Large intestine (tissue), 3 donors: ENCODE measurements around the gene CORT. TPM values are rescaled to one million over a fixed set of nuclear protein-coding genes. Genes with fewer than 3 reads are reported as not detected.
"Not testable (repeated sequence)": the region's sequence is repeated elsewhere in the genome, so short reads cannot be mapped to it uniquely, and the experiment has no call there.

Source experiments
- DNase-seq, 2 donors: peaks; one replicate each; pipeline versions ENCODE4 v3.0.0 to v3.0.0-alpha.2; 2013
- H3K27ac ChIP-seq: one replicate; pipeline ENCODE4 v1.5.1; 2013; ENCODE audit warnings: low read length
- H3K27me3 ChIP-seq: 2 replicates; pipeline ENCODE4 v1.6.1; 2013; ENCODE audit warnings: low read length; ENCODE audit not compliant: control insufficient read depth, insufficient read depth
- H3K36me3 ChIP-seq: 2 replicates; pipeline ENCODE4 v1.6.1; 2013; ENCODE audit warnings: low read length; ENCODE audit not compliant: control insufficient read depth, insufficient read depth
- H3K4me1 ChIP-seq: one replicate; pipeline ENCODE4 v1.6.1; 2013; ENCODE audit warnings: low read length; ENCODE audit not compliant: control insufficient read depth, insufficient read depth
- H3K4me3 ChIP-seq: one replicate; pipeline ENCODE4 v1.5.1; 2013; ENCODE audit warnings: low read length
- H3K9me3 ChIP-seq: one replicate; pipeline ENCODE4 v1.6.1; 2013; ENCODE audit warnings: mild to moderate bottlenecking, low read depth, low read length, moderate library complexity; ENCODE audit not compliant: control insufficient read depth
- WGBS: methylation state at CpG from one replicate; pipeline ENCODE4 v1.1.5; 2013; ENCODE audit warnings: low lambda C conversion rate; ENCODE audit not compliant: insufficient coverage; 5-methylcytosine and 5-hydroxymethylcytosine counted together
- polyA plus RNA-seq: library from polyadenylated mRNA; unstranded; fragments of 120-200 nt; gene quantifications from one replicate; pipeline ENCODE4 v1.2.1, GENCODE V29; 2013

CORT gene
- polyA plus RNA-seq, 1 donor, result 1.2 TPM

- Histone ChIP-seq H3K4me3 (no peak overlapping the region), H3K4me1 (peaks cover 3% of the 10 kb centered on the region), H3K36me3 (no peaks in the 10 kb centered on the region), H3K27ac (no peak overlapping the region), H3K27me3 (no peaks in the 10 kb centered on the region), H3K9me3 (peaks cover 7% of the 10 kb centered on the region)
- DNase-seq, result no peak
- WGBS, result no CpG with 5 or more reads among the region's 5 CpGs
Measured at GRCh38 chr1:10456048-10456447, 6.2 kb downstream of the CORT start.

GRCh38 chr1:10456661-10457060, 6.8 kb downstream of the CORT start:
- Histone ChIP-seq H3K36me3 (peaks cover 6% of the 10 kb centered on the region), H3K27me3 (no peaks in the 10 kb centered on the region), H3K9me3 (peaks cover 7% of the 10 kb centered on the region), H3K4me3 (no peak overlapping the region), H3K4me1 (peaks cover 3% of the 10 kb centered on the region), H3K27ac (no peak overlapping the region)
- WGBS, result no CpG with 5 or more reads among the region's 7 CpGs
- no peak for DNase-seq

- WGBS, result no CpG with 5 or more reads among the region's 7 CpGs
- not testable (repeated sequence) for DNase-seq, H3K27me3 ChIP-seq, H3K4me1 ChIP-seq, H3K4me3 ChIP-seq, H3K27ac ChIP-seq, H3K9me3 ChIP-seq
- peaks cover 10% of the 10 kb centered on the region for H3K36me3 ChIP-seq
Measured at GRCh38 chr1:10457462-10457861, 7.6 kb downstream of the CORT start.

- DNase-seq, result no peak
- Histone ChIP-seq H3K9me3 (peaks cover 7% of the 10 kb centered on the region), H3K27me3 (no peaks in the 10 kb centered on the region), H3K4me3 (no peak overlapping the region), H3K36me3 (peaks cover 14% of the 10 kb centered on the region), H3K27ac (no peak overlapping the region), H3K4me1 (peaks cover 3% of the 10 kb centered on the region)
- WGBS, result 100% methylated on average over 1 of the region's 9 CpGs
Measured at GRCh38 chr1:10457875-10458274, 8.0 kb downstream of the CORT start.

GRCh38 chr1:10459184-10459583, 9.4 kb downstream of the CORT start:
- peaks cover 7% of the 10 kb centered on the region for H3K9me3 ChIP-seq
- WGBS, result no CpG with 5 or more reads among the region's 3 CpGs

GRCh38 chr1:10467078-10467477, 17.2 kb downstream of the CORT start:
- Histone ChIP-seq H3K36me3 (peaks cover 60% of the 10 kb centered on the region), H3K4me3 (no peak overlapping the region), H3K9me3 (no peaks in the 10 kb centered on the region), H3K27me3 (no peaks in the 10 kb centered on the region), H3K27ac (no peak overlapping the region), H3K4me1 (peaks cover 4% of the 10 kb centered on the region)
- no peak for DNase-seq
- WGBS, result 100% methylated on average over 1 of the region's 2 CpGs

More at GRCh38 chr1:10459184-10459583, 9.4 kb downstream of the CORT start:
- peaks cover 21% of the 10 kb centered on the region for H3K36me3 ChIP-seq
- peaks cover 3% of the 10 kb centered on the region for H3K4me1 ChIP-seq
- peak; percentile 87 to 89 for DNase-seq
- peak overlapping the region; percentile 63 for H3K27ac ChIP-seq
- H3K27me3 ChIP-seq, result no peaks in the 10 kb centered on the region
- H3K4me3 ChIP-seq, result no peak overlapping the region

GRCh38 chr1:10470043-10470442, 20.2 kb downstream of the CORT start:
- Histone ChIP-seq H3K27me3 (no peaks in the 10 kb centered on the region), H3K9me3 (no peaks in the 10 kb centered on the region), H3K4me3 (no peak overlapping the region), H3K4me1 (peaks cover 6% of the 10 kb centered on the region), H3K36me3 (peaks cover 38% of the 10 kb centered on the region), H3K27ac (no peak overlapping the region)
- WGBS, result 96% methylated on average over 4 of the region's 4 CpGs
- DNase-seq, result no peak

GRCh38 chr1:10471411-10472219, 21.8 kb downstream of the CORT start:
- peak overlapping the region; percentile 51 for H3K27ac ChIP-seq
- peaks cover 25% of the 10 kb centered on the region for H3K36me3 ChIP-seq
- no CpG with 5 or more reads among the region's 23 CpGs for WGBS
- no peaks in the 10 kb centered on the region for H3K9me3 ChIP-seq
- DNase-seq, result no peak
- peaks cover 11% of the 10 kb centered on the region for H3K4me1 ChIP-seq
- no peaks in the 10 kb centered on the region for H3K27me3 ChIP-seq
- peak overlapping the region; percentile 71 for H3K4me3 ChIP-seq

GRCh38 chr1:10472220-10473144, 22.7 kb downstream of the CORT start, which contains the start of gene DFFA:
TSS of gene DFFA (minus strand) at chr1:10472529. CDS start at chr1:10472458, 71 bp downstream.
- peak; percentile 96 to 97 for DNase-seq
- Histone ChIP-seq H3K4me1 (peaks cover 17% of the 10 kb centered on the region), H3K27me3 (no peaks in the 10 kb centered on the region), H3K36me3 (peaks cover 18% of the 10 kb centered on the region), H3K27ac (peak within 1 kb of the TSS; percentile 51), H3K9me3 (no peaks in the 10 kb centered on the region), H3K4me3 (peak within 1 kb of the TSS; percentile 71)
- WGBS, result no CpG with 5 or more reads among the region's 59 CpGs

- peaks cover 18% of the 10 kb centered on the region for H3K4me1 ChIP-seq
- no peak for DNase-seq
- no peak overlapping the region for H3K4me3 ChIP-seq
- H3K27me3 ChIP-seq, result no peaks in the 10 kb centered on the region
- peaks cover 11% of the 10 kb centered on the region for H3K36me3 ChIP-seq
- H3K27ac ChIP-seq, result no peak overlapping the region
- 95% methylated on average over 4 of the region's 23 CpGs for WGBS
- no peaks in the 10 kb centered on the region for H3K9me3 ChIP-seq
Measured at GRCh38 chr1:10473145-10473765, 23.4 kb downstream of the CORT start.
